HFFc6 (cell line): ENCODE data around the gene CYTH2. TPM values are rescaled to one million over a fixed set of nuclear protein-coding genes. Genes with fewer than 3 reads are reported as not detected.
A peak's percentile ranks its signal among the peaks of the same experiment; 100 is the strongest.

Source experiments
- DNase-seq: peaks from one replicate; pipeline ENCODE4 v3.0.0-alpha.2; 2018
- H3K27ac Mint-ChIP-seq: 2 replicates; pipeline ENCODE4 v1.8.0; 2020; ENCODE audit warnings: mild to moderate bottlenecking, mixed read lengths
- H3K27me3 Mint-ChIP-seq: 2 replicates; pipeline ENCODE4 v1.8.0; 2021; ENCODE audit warnings: mild to moderate bottlenecking, moderate library complexity, mixed read lengths; ENCODE audit not compliant: insufficient read depth
- H3K36me3 Mint-ChIP-seq: 2 replicates; pipeline ENCODE4 v1.8.0; 2021; ENCODE audit warnings: low read depth, mixed read lengths
- H3K4me1 Mint-ChIP-seq: 2 replicates; pipeline ENCODE4 v1.8.0; 2020; ENCODE audit warnings: low read depth, mixed read lengths
- H3K4me3 Mint-ChIP-seq: 2 replicates; pipeline ENCODE4 v1.8.0; 2020; ENCODE audit warnings: mild to moderate bottlenecking, moderate library complexity, mixed read lengths
- H3K9me3 Mint-ChIP-seq: 2 replicates; pipeline ENCODE4 v1.8.0; 2020; ENCODE audit warnings: mild to moderate bottlenecking, mixed read lengths
- total RNA-seq, 6 experiments: library from RNA; stranded (reverse); fragmentation: NEBNext Ultra II Directional; extraction: Animal tissue kit (Norgen Biotek cat#: 25700); gene quantifications; 2 replicates in 1 of 6; 3 replicates in 5 of 6; pipeline ENCODE4 v1.2.3, GENCODE V29; 2021
- TF ChIP-seq, protein P1 (sequence below): fragments of 200-600 bp; sonication (generic); IDR thresholded peaks from 2 replicates; pipeline ENCODE4 v1.5.0; 2021; ENCODE audit warnings: antibody characterized with exemption, mild to moderate bottlenecking

The CYTH2 gene
- total RNA-seq, 6 experiments from 2014 or later, result 46.2 to 49.5 (median 47.1) TPM

GRCh38 chr19:48500830-48501493, 31.8 kb downstream of the CYTH2 start:
- DNase-seq, result no peak
- TF ChIP-seq, protein P1, sequence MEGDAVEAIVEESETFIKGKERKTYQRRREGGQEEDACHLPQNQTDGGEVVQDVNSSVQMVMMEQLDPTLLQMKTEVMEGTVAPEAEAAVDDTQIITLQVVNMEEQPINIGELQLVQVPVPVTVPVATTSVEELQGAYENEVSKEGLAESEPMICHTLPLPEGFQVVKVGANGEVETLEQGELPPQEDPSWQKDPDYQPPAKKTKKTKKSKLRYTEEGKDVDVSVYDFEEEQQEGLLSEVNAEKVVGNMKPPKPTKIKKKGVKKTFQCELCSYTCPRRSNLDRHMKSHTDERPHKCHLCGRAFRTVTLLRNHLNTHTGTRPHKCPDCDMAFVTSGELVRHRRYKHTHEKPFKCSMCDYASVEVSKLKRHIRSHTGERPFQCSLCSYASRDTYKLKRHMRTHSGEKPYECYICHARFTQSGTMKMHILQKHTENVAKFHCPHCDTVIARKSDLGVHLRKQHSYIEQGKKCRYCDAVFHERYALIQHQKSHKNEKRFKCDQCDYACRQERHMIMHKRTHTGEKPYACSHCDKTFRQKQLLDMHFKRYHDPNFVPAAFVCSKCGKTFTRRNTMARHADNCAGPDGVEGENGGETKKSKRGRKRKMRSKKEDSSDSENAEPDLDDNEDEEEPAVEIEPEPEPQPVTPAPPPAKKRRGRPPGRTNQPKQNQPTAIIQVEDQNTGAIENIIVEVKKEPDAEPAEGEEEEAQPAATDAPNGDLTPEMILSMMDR, result no peak
- Mint-ChIP-seq H3K4me3 (no peak overlapping the region), H3K27me3 (peaks cover 20% of the 10 kb centered on the region), H3K27ac (no peak overlapping the region), H3K4me1 (no peaks in the 10 kb centered on the region), H3K36me3 (no peaks in the 10 kb centered on the region), H3K9me3 (no peaks in the 10 kb centered on the region)

DNA sequence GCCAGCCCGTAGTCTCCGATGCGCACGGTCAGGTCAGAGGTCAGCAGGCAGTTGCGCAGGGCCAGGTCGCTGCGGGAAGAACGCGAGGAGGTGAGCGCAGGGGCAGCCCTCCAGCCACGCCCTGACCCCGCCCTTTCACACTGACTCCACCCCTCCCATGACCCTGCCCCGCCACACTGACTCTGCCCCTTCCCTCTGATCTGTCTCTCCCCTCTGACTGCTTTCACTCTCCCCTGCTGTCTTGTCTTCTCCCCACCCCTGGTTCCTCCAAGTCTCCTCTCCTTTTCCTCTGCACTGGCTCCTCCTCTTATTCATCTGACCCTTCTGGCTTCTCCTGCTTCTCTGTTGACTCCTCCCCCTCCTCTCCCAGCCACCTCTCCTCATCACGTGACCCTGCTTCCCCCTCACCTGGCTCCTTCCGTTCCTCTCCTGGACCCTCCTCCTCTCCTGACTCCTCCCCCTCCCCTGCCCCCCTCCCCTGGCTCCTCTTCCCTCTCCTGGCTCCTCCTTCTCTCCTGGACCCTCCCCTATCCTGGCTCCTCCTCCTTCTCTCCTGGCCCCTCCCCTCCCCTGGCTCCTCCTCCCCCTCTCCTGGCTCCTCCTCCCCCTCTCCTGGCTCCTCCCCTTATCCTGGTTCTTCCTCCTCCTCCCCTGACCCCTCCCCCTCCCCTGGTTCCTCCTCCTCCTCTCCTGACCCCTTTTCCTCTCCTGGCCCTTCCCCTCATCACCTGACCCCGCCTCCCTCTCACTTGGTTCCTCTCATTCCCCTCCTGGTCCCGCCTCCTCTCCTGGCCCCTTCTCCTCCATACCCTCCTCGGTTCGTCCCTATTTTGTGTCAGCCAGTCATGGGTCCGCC, 32.6 kb downstream of the CYTH2 start:
- H3K27me3 Mint-ChIP-seq, result peaks cover 18% of the 10 kb centered on the region

DNA sequence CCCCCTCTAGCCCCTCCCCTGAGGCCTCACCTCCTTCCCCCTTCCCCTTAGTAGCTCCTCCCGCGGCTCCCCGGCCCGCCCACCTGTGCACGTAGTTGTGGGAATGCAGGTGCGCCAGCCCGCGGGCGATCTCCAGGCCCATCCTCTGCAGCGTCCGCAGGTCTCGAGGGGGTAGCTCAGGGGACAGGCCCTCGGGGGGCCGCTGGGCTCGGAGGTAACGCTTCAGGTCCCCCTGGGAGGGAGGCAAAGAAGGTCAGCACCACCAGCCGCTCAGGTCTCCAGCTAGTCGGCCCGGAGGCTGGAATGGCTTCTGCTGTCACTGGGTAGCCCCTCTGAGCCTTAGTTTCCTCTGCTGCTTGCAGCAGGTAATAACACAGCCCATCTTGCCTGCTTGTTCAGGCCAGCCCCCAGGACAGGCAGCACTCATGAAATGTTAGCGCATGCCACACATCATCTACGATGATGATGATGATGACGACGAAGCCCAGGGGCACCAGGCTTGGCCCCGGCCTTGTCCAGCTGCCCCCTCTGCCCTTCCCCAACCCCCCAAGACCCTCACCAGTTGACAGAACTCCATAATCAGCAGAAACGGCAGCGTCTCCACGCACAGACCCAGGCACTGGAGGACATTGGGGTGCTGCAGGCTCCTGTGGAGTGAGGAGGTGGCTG, 33.3 kb downstream of the CYTH2 start:
- no peak for DNase-seq

More for the DNA sequence above, 32.6 kb downstream of the CYTH2 start:
- H3K27ac Mint-ChIP-seq, result no peak overlapping the region
- H3K4me1 Mint-ChIP-seq, result no peaks in the 10 kb centered on the region
- H3K36me3 Mint-ChIP-seq, result no peaks in the 10 kb centered on the region
- no peaks in the 10 kb centered on the region for H3K9me3 Mint-ChIP-seq
- no peak overlapping the region for H3K4me3 Mint-ChIP-seq
- TF ChIP-seq, protein P1, result no peak
- no peak for DNase-seq

DNA sequence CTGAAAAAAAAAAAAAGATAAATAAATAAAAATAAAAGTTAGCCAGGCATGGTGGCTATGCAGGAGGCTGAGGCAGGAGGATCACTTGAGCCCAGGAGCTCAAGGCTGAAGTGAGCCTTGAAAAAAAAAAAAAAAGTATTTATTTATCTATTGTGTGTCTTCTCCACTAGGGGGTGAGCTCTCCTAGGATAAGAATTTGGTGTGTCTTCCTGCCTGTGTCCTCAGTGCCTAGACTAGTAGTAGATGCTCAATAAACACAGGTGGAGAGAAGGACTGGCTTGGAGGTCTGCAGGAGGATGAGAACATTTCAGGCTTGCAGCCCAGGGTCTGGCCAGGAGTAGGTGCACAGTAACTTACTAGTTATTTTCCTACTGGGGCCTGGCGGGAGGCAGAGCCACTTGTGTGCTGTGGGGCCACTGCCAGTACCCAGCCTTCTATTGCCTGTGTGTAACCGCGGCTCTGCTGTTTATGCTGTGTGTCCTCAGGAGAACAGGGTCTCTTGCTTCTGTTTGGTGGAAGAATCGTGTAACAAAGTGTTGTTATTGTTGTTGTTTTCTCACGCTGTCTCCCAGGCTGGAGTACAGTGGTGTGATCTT, 37.1 kb downstream of the CYTH2 start:
- no peaks in the 10 kb centered on the region for H3K9me3 Mint-ChIP-seq
- H3K4me3 Mint-ChIP-seq, result no peak overlapping the region
- H3K4me1 Mint-ChIP-seq, result peaks cover 7% of the 10 kb centered on the region; the same call in 1 of the 2 replicates
- peaks cover 21% of the 10 kb centered on the region for H3K27me3 Mint-ChIP-seq
- no peaks in the 10 kb centered on the region for H3K36me3 Mint-ChIP-seq
- DNase-seq, result peak; percentile 45
- H3K27ac Mint-ChIP-seq, result no peak overlapping the region
- TF ChIP-seq, protein P1, result peak; percentile 89

More for the DNA sequence above, 33.3 kb downstream of the CYTH2 start:
- TF ChIP-seq, protein P1, result no peak
- Mint-ChIP-seq H3K27ac (no peak overlapping the region), H3K4me1 (no peaks in the 10 kb centered on the region), H3K36me3 (no peaks in the 10 kb centered on the region), H3K9me3 (no peaks in the 10 kb centered on the region), H3K4me3 (no peak overlapping the region), H3K27me3 (peaks cover 18% of the 10 kb centered on the region)

- no peak overlapping the region for H3K4me3 Mint-ChIP-seq
Measured at GRCh38 chr19:48507911-48508439, 38.8 kb downstream of the CYTH2 start.

More at GRCh38 chr19:48507911-48508439, 38.8 kb downstream of the CYTH2 start:
- no peak for DNase-seq
- no peak overlapping the region for H3K27ac Mint-ChIP-seq
- no peaks in the 10 kb centered on the region for H3K36me3 Mint-ChIP-seq
- TF ChIP-seq, protein P1, result no peak
- H3K4me1 Mint-ChIP-seq, result peaks cover 7% of the 10 kb centered on the region; the same call in 1 of the 2 replicates
- peaks cover 21% of the 10 kb centered on the region for H3K27me3 Mint-ChIP-seq
- no peaks in the 10 kb centered on the region for H3K9me3 Mint-ChIP-seq
